GM21825 (cell line): ENCODE results near the gene C11orf71.

Experiments used
- ATAC-seq: cut with Tn5 transposase; IDR thresholded peaks from one replicate; pipeline ENCODE4 v1.9.1; 2021; ENCODE audit warnings: mild to moderate bottlenecking, moderate library complexity; ENCODE audit not compliant: unreplicated experiment

The C11orf71 gene

DNA sequence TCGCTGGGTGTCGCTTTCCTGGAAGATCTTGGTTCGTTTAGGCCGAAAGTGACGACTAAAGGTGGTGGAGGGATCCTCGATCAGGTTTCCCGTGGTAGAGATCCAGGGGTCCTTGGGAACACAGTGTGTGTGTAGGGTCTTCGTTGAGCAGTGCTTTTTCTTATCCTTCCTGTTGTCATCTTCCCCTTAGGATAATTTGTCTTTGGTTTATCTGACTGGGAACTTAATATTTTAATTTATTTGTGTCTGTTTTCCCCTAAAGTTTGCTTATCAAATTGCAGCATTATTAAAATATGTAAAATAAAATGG lies 558 bp upstream of the C11orf71 start:
- ATAC-seq: no peak

DNA sequence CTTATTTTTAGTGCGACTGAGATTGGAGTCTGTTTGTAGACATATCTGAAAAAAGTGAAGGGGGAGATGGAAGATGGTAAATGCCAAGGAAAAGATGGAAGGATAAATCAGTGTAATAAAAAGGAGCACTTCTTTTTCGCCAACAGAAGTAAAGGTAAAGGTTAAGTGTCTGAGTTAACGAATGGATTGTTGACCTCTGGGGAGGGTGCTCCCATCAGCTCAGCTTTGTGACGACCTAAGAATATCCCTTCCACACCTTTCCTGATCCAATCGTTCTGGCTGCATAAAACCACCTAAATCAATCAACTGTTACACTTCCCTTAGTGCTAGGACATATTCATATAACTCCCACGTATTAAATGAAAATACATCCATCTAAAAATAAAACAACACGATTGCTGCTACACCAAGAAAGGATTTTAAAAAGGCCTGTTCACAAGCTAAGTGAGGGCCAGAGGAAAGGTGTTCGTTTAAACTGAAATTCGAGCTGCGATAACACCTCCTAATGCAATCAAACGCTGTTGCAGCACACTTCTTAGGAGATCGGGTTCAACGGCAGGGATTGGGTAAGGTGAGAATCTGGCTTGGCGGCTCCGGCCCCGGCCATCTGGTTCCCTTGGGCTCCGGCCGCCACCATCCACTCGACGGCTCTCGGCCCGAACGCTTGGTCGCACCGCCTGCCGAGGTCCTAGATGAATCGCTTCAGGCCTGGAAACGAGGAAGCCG lies 658 bp downstream of the C11orf71 start:
- ATAC-seq: peak; percentile 22

DNA sequence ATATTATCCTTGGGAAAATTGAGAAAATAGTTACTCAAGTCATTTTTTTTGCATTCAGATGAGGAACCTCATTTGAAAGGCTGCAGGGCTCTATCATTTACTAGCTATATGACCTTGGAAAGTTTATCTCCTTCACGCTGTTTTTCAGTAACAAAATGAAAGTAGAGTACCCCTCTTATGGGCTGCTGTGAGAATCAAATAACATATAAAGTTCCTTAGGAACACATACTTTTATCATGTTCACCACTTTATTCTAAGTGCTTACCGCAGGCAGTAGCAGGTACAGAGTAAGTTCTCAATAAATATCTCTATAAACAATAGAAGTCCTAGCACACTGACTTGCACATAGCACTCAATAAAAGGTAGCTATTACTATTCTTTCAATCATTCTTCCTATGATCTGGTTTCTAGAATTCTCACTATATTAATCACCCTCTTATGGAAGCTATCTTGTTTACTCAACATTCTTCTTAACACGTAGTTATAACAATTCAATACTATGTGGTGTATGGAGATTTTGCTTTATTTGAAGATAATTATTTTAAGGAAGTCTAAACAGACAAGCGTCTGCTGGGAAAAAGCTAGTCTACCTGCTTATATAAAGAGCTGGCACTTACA lies 1.9 kb downstream of the C11orf71 start:
- ATAC-seq: no peak

DNA sequence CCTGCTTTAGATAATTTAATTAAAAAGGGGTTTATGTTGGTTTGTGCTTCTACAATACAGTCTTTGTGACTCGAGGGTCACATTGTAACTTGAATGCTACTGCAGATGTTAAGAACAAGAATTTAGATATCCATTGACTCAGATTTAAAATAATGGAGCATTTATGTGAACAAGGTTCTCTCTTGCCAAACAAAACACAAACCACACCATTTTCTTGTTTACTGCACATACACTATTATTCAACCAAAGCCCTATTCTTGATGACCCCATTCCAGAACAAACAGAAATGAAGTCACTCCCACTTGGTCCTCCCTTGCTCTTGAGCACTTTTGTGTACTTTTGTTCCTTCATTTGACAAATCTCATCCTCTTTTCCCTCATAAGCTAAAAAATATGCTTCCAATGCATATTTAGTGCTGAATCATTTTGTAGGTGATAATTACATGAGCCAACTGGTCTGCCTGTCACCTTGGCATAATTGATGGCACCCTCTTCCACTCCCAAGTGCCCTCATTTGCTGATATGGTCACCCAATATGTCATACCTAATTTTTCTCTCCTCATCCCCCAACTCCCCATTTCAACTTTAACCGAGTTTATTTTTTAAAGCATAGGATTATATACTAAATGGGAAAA lies 2.8 kb downstream of the C11orf71 start:
- ATAC-seq: no peak

DNA sequence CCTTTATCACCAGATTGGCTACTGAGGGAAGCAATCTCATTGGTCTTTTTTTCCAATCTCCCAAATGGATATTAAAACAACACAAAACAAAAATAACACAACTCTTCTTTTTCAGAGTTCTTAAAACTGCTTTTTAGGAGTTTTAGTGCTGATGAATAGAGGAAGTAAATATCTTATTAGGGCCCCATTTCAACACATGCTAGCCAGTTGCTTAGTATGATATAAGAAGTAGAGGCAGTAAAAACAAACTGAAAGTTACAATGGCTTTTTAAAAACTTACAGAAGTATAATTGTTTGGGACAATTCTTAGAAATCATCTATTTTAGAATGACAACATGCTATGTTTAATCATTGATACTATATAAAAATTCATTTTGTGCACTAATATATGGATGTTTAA lies 3.4 kb downstream of the C11orf71 start:
- no peak for ATAC-seq

DNA sequence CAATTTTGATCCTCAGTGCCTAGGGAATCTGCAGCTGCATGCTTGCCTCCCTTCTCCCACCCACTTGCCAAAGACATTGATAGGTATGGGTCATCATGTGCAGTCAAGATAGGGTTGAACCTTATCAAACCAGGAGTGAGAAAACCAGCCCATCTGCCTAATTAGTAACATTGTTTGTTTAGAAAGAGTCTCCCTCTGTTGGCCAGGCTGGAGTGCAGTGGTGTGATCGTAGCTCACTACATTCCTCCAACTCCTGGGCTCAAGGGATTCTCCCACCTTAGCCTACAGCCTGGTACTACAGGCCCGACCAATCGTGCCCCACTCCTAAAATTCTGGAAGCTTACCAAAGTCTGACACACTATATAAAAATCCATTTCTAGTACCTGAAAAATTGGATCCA lies 4.6 kb downstream of the C11orf71 start:
- no peak for ATAC-seq

DNA sequence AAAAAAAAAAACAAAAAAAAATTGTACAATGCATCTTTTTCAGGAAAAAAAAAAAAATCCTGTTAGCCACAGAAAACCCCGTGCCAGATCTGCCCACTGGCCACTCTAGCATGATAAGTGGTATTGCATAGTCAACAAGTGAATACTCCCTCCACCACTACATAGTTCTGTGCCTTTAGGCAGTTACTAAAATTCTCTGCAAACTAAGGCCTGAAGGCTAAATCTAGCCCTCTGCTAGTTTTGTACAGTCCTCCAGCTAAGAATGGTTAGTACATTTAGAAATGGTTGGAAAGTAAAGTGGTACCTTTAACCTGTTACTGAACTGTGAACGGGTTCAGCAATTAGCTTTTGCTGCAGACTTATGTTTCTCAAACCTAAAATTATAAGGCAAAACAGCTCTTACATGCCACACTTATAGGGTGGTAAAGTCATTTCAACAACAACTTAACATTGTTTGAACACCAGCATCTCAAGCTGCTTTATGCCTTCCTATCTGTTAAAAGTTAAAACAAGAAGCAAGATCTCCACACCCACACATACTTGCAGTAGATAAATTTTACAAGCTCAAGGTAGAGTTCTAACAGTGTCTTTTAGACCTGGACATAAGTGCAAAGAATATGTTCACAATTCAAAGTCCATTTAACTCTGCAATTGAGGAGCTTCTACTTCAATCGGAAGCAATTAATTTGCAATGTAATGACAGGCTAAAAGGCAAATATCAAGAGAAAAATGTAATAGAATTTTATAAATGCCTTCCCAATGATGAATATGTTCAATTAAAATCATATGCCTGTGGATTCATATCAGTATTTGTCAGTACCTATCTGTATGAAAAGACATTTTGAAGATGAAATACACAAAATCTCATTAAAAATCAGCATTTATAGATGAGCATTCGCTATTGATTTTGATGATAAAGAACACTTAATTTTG lies 7.3 kb downstream of the C11orf71 start:
- no peak for ATAC-seq

DNA sequence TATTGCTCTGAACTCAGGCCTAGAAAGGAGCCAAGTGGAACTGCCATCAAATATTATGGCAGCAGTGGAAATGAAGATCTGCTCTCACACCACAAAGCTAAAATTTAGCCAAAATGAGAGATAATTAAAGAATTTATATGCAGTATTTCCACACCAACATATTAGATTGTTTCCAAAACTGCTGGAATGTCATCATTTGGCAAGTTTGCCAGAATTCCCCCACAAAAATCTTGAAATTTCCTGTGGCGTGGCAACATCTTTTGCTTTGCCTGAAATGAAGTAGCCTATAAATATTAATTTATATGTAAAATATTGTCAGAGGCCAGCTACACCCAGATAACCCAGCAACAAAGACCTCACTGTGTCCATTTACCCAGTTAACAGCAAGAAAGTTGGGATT lies 13.8 kb downstream of the C11orf71 start:
- ATAC-seq: no peak

DNA sequence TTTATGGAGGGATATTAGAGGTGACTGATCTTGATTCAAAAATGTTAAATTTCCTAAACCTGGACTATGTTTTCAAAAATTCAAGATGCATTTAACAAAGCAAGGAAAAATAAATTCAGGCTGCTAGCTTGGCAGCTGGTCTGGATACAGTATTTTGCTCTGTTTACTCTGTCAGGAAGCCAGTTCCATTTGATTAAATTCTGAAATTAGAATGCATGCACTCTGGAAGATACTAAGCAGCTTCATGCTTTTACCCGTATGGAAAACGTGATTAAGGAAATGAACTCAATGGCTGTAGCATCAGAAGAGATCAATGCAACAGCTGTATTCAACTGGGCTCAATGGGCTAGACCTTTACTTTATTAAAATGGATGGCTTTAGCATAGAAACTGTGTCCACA lies 14.2 kb downstream of the C11orf71 start:
- ATAC-seq: no peak

DNA sequence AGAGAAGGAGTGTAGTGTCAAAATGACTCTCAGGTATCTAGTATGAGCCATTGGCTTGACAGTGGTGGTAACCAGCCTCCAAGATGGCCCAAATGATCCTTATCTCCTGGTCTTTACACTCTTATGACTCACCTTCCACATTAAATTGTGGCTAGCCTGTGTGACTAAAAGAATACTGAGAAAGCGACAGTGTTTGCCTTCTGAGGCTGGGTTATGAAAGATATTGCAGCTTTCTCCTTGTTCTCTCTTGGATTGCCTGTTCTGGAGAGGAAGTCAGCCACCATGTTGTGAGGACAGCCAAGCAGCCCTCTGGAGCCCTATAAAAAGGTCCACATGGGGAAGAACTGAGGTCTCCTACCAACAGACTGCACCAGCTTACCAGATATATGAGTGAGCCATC lies 15.8 kb downstream of the C11orf71 start:
- no peak for ATAC-seq

DNA sequence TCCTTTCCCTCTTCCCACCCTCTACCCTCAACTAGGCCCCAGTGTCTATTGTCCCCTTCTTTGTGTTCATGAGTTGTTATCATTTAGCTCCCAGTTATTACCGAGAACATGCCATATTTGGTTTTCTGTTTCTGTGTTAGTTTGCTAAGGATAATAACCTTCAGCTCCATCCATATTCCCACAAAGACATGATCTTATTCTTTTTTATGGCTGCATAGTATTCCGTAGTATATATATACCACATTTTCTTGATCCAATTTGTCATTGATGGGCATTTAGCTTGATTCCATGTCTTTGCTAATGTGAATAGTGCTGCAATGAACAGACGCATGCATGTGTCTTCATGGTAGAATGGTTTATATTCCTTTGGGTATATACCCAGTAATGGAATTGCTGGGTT lies 17.8 kb downstream of the C11orf71 start:
- ATAC-seq: no peak

DNA sequence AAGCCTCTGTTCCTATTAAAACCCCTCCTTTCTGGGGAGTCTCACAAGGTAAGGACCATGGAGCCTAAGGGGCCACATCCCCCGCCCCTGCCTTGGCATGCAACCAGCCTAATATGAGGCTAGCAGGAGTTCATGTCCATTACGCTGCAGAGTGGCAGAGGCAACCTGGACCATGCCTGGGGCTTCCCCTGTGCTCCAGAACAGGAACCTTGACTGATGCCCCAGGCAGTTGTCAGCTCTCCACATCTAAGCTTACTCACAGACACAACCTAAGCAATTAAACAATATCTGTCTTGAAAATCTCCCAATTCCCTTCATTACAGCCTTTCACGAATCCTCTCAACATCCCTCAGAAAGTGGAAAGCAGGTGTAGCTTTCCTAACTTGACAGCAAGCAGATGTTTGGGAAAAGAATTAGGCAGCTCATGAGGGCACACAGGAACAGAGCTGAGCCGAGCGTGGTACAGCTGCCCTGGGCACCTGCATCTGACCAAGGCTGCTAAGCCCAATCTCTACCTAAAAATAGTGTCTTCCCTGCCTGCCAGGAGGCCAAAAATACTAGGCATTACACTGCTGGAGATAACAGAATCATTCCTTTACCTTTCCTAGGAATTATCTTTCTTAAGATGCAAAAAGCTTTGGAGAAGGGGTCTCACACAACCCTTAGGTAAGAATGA lies 20.8 kb downstream of the C11orf71 start:
- no peak for ATAC-seq

DNA sequence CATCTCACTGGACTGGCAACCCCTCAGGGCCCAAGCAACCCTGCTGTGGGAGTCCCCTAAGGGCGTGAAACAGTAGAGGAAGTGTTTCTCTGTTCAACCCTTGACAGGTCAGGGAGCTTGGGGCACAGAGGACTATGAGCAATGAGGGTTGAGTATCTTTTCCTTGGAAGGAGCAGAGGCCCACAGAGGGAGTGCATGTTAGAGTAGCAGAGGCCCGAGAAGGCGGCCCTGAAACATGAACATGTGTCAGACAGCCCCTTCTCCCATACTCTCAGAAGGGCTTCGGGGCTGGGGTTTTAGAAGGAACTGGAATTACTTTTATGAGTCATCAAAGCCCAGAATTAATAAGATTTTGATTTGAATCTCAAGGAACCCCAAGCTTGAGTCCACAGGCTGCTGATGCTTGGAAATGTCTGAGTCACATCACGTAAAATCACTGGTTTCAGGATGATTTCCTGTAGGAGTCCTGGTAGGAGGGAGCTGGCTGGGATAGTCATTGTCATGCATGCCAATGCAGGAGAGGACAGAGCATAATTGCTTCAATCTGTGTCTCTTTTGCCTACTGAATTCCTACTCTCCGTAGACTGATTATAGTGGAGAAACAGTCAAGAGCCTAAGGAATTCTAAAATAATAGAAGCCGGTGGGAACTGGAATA lies 22.6 kb downstream of the C11orf71 start:
- ATAC-seq: no peak

DNA sequence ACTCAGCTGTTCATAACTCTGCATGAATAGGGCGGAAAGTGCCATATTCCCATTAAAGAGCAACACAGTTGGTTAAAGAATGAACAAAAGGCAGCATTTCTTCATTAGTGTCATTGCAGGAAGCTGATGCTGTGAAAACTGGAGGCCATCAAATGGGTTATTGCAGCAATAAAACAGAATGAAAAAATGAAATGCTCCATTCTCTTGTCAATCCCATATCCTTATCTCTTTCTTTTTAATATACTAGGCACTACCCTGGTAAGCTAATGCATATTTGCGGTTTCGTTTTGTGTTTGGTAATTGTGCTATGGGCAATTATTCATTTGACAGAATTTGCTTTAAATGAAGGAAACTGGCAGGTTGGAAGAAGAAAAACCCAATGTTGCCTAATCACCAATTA lies 25.3 kb downstream of the C11orf71 start:
- no peak for ATAC-seq

DNA sequence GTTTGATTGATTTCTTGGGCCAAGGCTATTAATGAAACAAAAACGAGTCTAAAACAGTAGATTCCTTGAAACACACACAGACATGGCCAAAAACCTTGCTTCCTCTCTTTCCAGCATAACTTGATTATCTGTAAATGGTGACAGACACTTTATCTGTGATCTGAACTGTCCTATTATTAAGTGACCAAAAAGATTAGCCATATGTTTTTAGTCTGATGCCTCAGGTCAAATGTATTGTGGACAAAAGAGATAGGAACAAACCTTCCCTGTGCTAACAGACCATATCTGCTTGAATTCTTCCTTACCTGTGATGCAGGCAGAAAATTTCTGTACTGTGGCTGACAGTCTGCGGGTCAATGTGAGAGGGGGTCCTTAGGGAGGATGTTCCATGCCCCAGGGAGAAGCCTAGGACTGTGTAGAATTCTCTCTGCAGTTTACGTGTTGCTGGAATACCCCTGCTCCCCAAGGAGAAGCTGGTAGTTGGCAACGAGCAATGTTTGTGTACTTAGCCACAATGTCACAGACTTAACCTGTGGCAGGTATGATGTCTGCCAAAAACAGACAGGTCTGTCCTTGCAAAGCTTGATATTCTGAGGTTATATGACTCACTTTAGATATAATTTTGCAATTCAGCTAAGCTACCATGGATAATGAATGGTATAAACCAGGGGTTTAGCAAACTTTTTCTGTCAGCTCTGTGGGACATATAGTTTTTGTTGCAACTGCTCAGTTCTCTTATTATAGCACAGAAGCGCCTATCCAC lies 31.2 kb downstream of the C11orf71 start:
- ATAC-seq: no peak

DNA sequence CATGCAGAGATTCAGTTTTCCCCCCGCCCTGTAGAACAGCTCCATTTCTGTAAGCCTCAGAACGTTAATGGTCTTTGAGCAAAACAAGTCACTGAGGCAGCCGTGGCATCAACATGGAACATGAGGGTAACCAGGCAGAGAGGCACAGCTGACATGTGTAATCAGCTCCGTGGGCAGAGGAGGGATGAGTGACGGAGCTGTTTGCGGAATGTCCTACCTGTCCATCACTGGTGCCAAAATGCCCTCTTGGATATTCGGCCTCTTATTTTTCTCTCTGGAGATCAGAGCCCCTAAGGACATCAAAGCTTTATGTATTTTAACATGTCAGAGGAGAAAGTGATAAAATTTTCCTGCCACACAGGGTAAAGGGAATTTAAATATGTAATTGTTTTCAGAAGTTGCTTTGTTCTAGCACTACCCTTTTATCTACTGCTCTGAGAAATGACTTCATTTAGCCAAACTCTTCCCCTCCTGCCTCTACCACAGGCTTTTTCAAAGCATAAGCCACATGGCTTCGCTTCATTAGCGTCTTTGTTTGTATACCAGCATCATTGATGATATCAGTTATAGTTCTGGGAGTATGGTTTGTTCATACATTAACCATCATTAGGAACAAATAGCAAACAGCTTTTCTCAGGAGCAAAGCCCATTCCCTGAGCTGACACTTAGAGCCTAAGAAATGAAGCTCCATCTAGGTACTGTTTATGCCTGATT lies 32.9 kb downstream of the C11orf71 start:
- ATAC-seq: no peak

DNA sequence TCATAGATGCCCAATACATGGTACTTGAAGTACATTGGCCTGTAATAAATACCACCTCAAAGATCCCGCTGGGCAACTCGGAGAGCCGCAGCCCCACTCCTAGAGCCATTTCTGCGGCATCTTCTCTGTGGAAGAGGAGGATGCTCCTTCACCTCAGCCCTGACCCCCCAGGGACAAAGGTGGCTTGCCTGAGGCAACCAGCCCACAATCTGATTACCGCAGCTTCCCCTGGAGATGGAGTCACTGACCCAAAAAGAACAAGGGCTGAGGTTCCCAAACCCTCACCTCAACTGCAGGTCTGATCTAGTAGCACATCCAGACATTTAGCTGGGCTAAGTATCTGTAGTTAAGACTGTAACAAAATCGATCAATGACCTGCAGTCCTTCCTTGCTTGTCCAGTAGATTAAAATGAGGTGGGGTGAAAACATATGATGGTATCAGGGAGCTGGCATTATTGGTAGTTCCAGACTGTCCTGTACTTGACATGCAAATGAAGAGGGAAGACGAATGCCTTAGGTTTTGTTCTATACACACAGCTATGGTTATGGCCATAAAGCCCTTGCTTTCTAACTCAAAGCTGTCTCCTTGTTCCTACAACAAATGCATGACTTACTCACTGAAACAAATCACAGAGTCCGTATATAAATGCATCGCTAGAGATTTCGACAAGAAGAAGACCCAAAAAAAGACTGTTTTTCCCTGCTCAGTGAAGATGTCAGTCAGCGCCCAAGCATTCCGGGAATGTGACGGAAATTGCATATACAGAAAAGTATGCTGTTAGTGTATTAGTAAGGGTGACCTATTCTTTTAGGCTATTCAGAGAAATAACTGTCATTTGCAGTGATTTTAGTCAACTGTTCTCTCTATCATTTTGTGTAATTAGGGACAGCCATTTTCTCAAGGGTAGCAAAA lies 33.7 kb downstream of the C11orf71 start:
- ATAC-seq: no peak

DNA sequence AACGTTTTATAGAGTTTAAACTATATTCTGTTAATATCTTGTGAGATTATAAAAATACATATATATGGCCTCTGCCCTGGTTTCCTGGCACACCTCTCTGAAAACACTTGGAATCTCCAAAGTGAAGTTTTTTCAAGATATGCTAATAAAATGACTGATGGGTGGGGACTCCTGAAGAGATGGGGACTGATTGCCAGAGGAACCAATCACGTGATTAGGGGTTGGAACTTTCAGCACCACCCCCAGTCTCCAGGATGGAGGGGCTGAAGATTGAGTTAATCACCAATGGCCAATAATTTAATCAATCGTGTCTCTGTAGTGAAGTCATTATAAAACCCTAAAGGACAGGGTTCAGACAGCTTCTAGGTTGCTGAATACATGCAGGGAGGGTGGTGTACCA lies 37.4 kb downstream of the C11orf71 start:
- ATAC-seq: no peak
